HepG2 (cell line): ENCODE measurements around the gene FAM114A2. TPM values are rescaled to one million over a fixed set of nuclear protein-coding genes. Genes with fewer than 3 reads are reported as not detected.

ENCODE experiments used
- ATF7-NPFF ChIP-seq: sonication (generic); formaldehyde crosslinking; IDR thresholded peaks from 2 replicates; pipeline ENCODE4 v1.8.1; 2023; ENCODE audit warnings: mild to moderate bottlenecking, low read depth, missing genetic modification reagents, moderate library complexity
- BORCS8-MEF2B ChIP-seq: sonication (generic); formaldehyde crosslinking; IDR thresholded peaks from 2 replicates; pipeline ENCODE4 v1.8.0; 2022; ENCODE audit warnings: mild to moderate bottlenecking, missing genetic modification reagents
- HOXD1 ChIP-seq: sonication (generic); formaldehyde crosslinking; IDR thresholded peaks from 2 replicates; pipeline ENCODE4 v1.5.0; 2020; ENCODE audit warnings: missing genetic modification reagents
- NCOA2 ChIP-seq: sonication (generic); formaldehyde crosslinking; IDR thresholded peaks from 2 replicates; pipeline ENCODE4 v1.8.0; 2022; ENCODE audit warnings: inconsistent platforms
- SIN3A ChIP-seq: IDR thresholded peaks from 2 replicates; pipeline ENCODE4 v1.6.1; 2011; ENCODE audit warnings: low read depth, mild to moderate bottlenecking, control low read depth, low read length, borderline replicate concordance
- ZBTB3 ChIP-seq: sonication (generic); formaldehyde crosslinking; IDR thresholded peaks from 2 replicates; pipeline ENCODE4 v1.4.0; 2020; ENCODE audit warnings: low read depth, mild to moderate bottlenecking, moderate library complexity, missing genetic modification reagents, borderline replicate concordance
- ZIK1 ChIP-seq: sonication (generic); formaldehyde crosslinking; IDR thresholded peaks from 2 replicates; pipeline ENCODE4 v1.5.0; 2020; ENCODE audit warnings: mild to moderate bottlenecking, low read depth, missing genetic modification reagents, borderline replicate concordance
- ZNF441 ChIP-seq: sonication (generic); formaldehyde crosslinking; IDR thresholded peaks from 2 replicates; pipeline ENCODE4 v1.7.0; 2021; ENCODE audit warnings: missing genetic modification reagents, borderline replicate concordance
- ZNF816 ChIP-seq: sonication (generic); formaldehyde crosslinking; IDR thresholded peaks from 2 replicates; pipeline ENCODE4 v1.8.0; 2022; ENCODE audit warnings: missing genetic modification reagents, mild to moderate bottlenecking, borderline replicate concordance
- polyA plus RNA-seq, 8 experiments: library from polyadenylated mRNA; depleted of rRNA in 3 of 8; stranded (reverse) in 7 of 8; unstranded in 1 of 8; fragments of >200 nt; fragmentation: Illumina TruSeq in 4 of 8; extraction: Trizol in 4 of 8; gene quantifications; 2 replicates each; pipeline versions ENCODE4 v1.2.1 to v1.2.3, GENCODE V29; 2011 to 2016; ENCODE audit warnings: low read depth in 4 of 8, missing spikeins in 1 of 8, mixed read lengths in 1 of 8; ENCODE audit not compliant: insufficient read depth in 1 of 8
- total RNA-seq, 5 experiments: library from RNA; depleted of rRNA; stranded (reverse); fragments of >200 nt; fragmentation: Illumina TruSeq; extraction: Trizol; gene quantifications; 2 replicates each; pipeline ENCODE4 v1.2.3, GENCODE V29; 2016; ENCODE audit warnings: low read depth in 1 of 5
- TF ChIP-seq, protein P1 (sequence below): sonication (generic); formaldehyde crosslinking; IDR thresholded peaks from 2 replicates; pipeline ENCODE4 v1.4.0; 2020; ENCODE audit warnings: missing genetic modification reagents
- TF ChIP-seq, protein P2 (sequence below): sonication (generic); formaldehyde crosslinking; IDR thresholded peaks from 2 replicates; pipeline ENCODE4 v1.4.0; 2020; ENCODE audit warnings: mild to moderate bottlenecking, missing genetic modification reagents, borderline replicate concordance
- TF ChIP-seq, protein P3 (sequence below), 2 experiments: sonication (generic) in 1 of 2; formaldehyde crosslinking in 1 of 2; IDR thresholded peaks; 2 replicates each; pipeline versions ENCODE4 v1.4.0 to v1.6.1; 2018 to 2020; ENCODE audit warnings: missing genetic modification reagents in 2 of 2, borderline replicate concordance in 1 of 2, low read depth in 1 of 2, mild to moderate bottlenecking in 1 of 2, missing biosample characterization in 1 of 2
- TF ChIP-seq, protein P4 (sequence below): sonication (generic); formaldehyde crosslinking; IDR thresholded peaks from 2 replicates; pipeline ENCODE4 v1.4.0; 2020; ENCODE audit warnings: mild to moderate bottlenecking, missing genetic modification reagents

Gene FAM114A2
- total and polyA plus RNA-seq, 2 of the 13 experiments (the other 11 are each of a cell fraction or from before 2014, with no cell fraction given), result 6.9 to 11.4 TPM

DNA sequence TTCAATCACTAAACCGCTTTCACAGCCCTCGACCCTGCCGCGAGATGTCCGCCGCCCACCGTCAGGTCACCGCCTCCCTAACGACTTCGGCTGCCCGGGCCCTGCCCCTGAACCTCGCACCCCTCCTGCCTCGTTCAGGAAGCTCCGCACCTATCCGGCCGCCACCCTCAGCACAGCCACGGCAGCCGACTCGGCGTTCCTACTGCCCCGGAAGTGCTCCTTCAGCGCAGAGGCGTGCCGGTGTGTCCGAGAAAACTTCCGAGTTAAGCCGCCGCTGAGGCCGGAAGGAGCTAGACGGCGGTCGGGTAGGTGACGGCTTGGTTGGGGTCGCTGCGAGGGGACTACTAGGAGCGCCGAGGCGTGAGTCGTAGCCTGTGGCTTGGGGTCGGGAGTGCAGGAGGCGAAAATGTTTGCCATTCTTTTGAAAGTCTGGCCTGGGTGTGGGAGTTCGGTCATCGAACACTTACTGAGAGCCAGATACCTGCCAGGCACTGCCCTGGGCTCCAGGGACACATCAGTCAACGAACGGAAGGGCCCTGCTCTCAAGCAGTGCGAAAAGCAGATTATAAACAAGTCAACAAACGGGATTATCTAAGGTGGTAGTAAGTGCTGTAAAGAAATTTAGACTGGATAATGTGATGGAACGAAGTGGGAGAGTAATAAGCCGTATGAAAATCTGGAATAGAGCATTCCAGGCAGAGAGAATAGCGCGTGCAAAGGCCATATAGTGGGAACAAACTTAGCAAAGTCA, at the start of gene FAM114A2, which contains the start of gene MFAP3 (continued):
- no peak for TF ChIP-seq ZBTB3 (CRISPR knock-in tag)
- TF ChIP-seq, protein P1, sequence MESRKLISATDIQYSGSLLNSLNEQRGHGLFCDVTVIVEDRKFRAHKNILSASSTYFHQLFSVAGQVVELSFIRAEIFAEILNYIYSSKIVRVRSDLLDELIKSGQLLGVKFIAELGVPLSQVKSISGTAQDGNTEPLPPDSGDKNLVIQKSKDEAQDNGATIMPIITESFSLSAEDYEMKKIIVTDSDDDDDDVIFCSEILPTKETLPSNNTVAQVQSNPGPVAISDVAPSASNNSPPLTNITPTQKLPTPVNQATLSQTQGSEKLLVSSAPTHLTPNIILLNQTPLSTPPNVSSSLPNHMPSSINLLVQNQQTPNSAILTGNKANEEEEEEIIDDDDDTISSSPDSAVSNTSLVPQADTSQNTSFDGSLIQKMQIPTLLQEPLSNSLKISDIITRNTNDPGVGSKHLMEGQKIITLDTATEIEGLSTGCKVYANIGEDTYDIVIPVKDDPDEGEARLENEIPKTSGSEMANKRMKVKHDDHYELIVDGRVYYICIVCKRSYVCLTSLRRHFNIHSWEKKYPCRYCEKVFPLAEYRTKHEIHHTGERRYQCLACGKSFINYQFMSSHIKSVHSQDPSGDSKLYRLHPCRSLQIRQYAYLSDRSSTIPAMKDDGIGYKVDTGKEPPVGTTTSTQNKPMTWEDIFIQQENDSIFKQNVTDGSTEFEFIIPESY (CRISPR knock-in tag), result no peak; the same call in 1 of the 2 replicates
- TF ChIP-seq ZIK1 (CRISPR knock-in tag), result peak; percentile 80; the same call in 1 of the 2 replicates
- TF ChIP-seq BORCS8-MEF2B (CRISPR knock-in tag), result peak; percentile 90
- no peak for TF ChIP-seq ZNF816
- TF ChIP-seq, protein P2, sequence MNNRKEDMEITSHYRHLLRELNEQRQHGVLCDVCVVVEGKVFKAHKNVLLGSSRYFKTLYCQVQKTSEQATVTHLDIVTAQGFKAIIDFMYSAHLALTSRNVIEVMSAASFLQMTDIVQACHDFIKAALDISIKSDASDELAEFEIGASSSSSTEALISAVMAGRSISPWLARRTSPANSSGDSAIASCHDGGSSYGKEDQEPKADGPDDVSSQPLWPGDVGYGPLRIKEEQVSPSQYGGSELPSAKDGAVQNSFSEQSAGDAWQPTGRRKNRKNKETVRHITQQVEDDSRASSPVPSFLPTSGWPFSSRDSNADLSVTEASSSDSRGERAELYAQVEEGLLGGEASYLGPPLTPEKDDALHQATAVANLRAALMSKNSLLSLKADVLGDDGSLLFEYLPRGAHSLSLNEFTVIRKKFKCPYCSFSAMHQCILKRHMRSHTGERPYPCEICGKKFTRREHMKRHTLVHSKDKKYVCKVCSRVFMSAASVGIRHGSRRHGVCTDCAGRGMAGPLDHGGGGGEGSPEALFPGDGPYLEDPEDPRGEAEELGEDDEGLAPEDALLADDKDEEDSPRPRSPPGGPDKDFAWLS (CRISPR knock-in tag), result no peak
- TF ChIP-seq, protein P3, sequence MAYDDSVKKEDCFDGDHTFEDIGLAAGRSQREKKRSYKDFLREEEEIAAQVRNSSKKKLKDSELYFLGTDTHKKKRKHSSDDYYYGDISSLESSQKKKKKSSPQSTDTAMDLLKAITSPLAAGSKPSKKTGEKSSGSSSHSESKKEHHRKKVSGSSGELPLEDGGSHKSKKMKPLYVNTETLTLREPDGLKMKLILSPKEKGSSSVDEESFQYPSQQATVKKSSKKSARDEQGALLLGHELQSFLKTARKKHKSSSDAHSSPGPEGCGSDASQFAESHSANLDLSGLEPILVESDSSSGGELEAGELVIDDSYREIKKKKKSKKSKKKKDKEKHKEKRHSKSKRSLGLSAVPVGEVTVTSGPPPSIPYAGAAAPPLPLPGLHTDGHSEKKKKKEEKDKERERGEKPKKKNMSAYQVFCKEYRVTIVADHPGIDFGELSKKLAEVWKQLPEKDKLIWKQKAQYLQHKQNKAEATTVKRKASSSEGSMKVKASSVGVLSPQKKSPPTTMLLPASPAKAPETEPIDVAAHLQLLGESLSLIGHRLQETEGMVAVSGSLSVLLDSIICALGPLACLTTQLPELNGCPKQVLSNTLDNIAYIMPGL (CRISPR knock-in tag; IDR thresholded peaks at IDR 0.05; ENCODE audit: borderline replicate concordance in 1 of 2, low read depth in 1 of 2), result peak; percentile 82 to 94; a peak in 3 of 4 replicates
- TF ChIP-seq SIN3A, result peak; percentile 84; the same call in 1 of the 2 replicates
- TF ChIP-seq ATF7-NPFF (CRISPR knock-in tag), result peak; percentile 92
- TF ChIP-seq ZNF441 (CRISPR knock-in tag), result peak; percentile 52; the same call in 1 of the 2 replicates
- peak; percentile 51 for TF ChIP-seq HOXD1 (CRISPR knock-in tag)
- peak; percentile 53 for TF ChIP-seq NCOA2 (CRISPR knock-in tag)
- TF ChIP-seq, protein P4, sequence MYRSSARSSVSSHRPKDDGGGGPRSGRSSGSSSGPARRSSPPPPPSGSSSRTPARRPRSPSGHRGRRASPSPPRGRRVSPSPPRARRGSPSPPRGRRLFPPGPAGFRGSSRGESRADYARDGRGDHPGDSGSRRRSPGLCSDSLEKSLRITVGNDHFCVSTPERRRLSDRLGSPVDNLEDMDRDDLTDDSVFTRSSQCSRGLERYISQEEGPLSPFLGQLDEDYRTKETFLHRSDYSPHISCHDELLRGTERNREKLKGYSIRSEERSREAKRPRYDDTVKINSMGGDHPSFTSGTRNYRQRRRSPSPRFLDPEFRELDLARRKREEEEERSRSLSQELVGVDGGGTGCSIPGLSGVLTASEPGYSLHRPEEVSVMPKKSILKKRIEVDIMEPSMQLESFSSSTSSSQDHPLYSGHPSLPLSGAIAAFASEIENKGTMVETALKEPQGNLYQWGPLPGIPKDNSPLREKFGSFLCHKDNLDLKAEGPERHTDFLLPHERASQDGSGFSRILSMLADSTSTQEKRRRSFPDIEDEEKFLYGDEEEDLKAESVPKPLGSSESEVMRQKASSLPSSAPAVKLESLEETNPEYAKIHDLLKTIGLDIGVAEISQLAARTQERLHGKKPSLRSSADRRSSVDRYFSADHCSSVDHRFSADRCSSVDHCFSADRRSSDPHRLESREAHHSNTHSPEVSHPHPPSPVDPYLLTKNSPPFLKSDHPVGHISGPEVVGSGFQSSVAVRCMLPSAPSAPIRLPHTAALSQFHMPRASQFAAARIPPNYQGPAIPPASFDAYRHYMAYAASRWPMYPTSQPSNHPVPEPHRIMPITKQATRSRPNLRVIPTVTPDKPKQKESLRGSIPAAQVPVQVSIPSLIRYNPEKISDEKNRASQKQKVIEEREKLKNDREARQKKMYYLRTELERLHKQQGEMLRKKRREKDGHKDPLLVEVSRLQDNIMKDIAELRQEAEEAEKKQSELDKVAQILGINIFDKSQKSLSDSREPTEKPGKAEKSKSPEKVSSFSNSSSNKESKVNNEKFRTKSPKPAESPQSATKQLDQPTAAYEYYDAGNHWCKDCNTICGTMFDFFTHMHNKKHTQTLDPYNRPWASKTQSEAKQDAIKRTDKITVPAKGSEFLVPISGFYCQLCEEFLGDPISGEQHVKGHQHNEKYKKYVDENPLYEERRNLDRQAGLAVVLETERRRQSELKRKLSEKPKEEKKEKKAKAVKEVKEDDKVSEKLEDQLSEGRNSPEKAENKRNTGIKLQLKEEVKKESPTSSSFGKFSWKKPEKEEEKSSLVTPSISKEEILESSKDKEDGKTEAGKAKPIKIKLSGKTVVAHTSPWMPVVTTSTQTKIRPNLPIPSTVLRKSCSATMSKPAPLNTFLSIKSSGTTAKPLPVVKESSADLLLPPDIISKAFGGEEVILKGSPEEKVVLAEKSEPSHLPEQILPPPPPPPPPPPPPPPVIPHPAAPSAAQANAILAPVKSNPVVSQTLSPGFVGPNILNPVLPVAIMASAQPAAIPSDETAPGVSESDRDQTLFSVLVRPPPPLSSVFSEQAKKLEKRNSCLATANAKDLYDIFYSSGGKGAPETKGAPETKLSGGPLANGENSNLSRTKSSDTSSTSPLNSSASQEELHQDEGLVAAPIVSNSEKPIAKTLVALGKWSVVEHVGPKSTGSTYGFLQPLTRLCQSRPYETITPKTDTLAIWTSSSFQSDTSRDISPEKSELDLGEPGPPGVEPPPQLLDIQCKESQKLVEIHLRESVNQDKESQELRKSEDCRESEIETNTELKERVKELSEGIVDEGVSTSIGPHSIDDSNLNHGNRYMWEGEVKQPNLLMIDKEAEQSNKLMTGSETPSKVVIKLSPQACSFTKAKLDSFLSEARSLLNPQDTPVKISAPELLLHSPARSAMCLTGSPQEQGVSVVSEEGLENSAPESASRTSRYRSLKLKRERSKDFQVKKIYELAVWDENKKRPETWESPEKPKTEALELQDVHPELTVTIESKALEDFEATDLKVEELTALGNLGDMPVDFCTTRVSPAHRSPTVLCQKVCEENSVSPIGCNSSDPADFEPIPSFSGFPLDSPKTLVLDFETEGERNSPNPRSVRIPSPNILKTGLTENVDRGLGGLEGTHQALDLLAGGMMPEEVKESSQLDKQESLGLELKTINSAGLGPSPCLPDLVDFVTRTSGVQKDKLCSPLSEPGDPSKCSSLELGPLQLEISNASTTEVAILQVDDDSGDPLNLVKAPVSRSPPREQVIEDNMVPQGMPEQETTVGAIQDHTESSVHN (CRISPR knock-in tag), result no peak
